Upper lobe of right lung (tissue), 1 donor: Measurements from ENCODE around the gene PI16. TPM values are rescaled to one million over a fixed set of nuclear protein-coding genes. Genes with fewer than 3 reads are reported as not detected.
"Not testable (repeated sequence)": the region's sequence is repeated elsewhere in the genome, so short reads cannot be mapped to it uniquely, and the experiment has no call there.

Source experiments
- ATAC-seq: fragments of 200-7000 bp; cut with Tn5 transposase; one replicate; pipeline ENCODE4 v1.9.1; 2020; ENCODE audit warnings: mild to moderate bottlenecking, moderate library complexity
- DNase-seq: peaks from one replicate; pipeline ENCODE4 v3.0.0-alpha.2; 2020
- H3K27ac ChIP-seq: fragments of 200-600 bp; one replicate; pipeline ENCODE4 v1.8.0; 2022
- H3K27me3 ChIP-seq: fragments of 200-600 bp; one replicate; pipeline ENCODE4 v1.8.0; 2022; ENCODE audit warnings: mild to moderate bottlenecking
- H3K36me3 ChIP-seq: fragments of 200-600 bp; one replicate; pipeline ENCODE4 v1.8.0; 2022
- H3K4me1 ChIP-seq: fragments of 200-600 bp; one replicate; pipeline ENCODE4 v1.8.0; 2022
- H3K4me3 ChIP-seq: fragments of 200-600 bp; one replicate; pipeline ENCODE4 v1.8.0; 2022; ENCODE audit warnings: mild to moderate bottlenecking
- H3K9me3 ChIP-seq: fragments of 200-600 bp; one replicate; pipeline ENCODE4 v1.8.0; 2022
- CTCF ChIP-seq: fragments of 200-600 bp; IDR thresholded peaks from one replicate; pipeline ENCODE4 v1.8.0; 2022; ENCODE audit warnings: antibody characterized with exemption
- intact Hi-C: fragments of 100-400 bp; cut with DNase I; formaldehyde crosslinking; loops from one replicate; pipeline ENCODE4 v1.11.0; 2022
- total RNA-seq: library from RNA; stranded (reverse); fragmentation: NEBNext Ultra II Directional; extraction: Animal tissue kit (Norgen Biotek cat#: 25700); gene quantifications from one replicate; pipeline ENCODE4 v1.2.1, GENCODE V29; 2021
- donor health status: DM: no; HTN: yes; CAD: no; lungs with severe emphysema.

PI16 gene
- total RNA-seq, 1 donor from 2014 or later = 3.4 TPM

- H3K4me3 ChIP-seq = no peak overlapping the region
- DNase-seq = no peak
- no peaks in the 10 kb centered on the region for H3K36me3 ChIP-seq
- TF ChIP-seq CTCF = no peak
- H3K4me1 ChIP-seq = no peaks in the 10 kb centered on the region
- ATAC-seq = no peak
- intact Hi-C loops = no loop called here
- no peak overlapping the region for H3K27ac ChIP-seq
- H3K9me3 ChIP-seq = no peaks in the 10 kb centered on the region
- no peaks in the 10 kb centered on the region for H3K27me3 ChIP-seq
Measured at GRCh38 chr6:36936824-36937223, 17.7 kb upstream of the PI16 start.

GRCh38 chr6:36937896-36938295 lies 16.6 kb upstream of the PI16 start:
- Histone ChIP-seq H3K9me3 (no peaks in the 10 kb centered on the region), H3K4me3 (no peak overlapping the region), H3K27me3 (no peaks in the 10 kb centered on the region), H3K36me3 (no peaks in the 10 kb centered on the region), H3K4me1 (no peaks in the 10 kb centered on the region), H3K27ac (no peak overlapping the region)
- peak; percentile 31 for DNase-seq
- intact Hi-C loops = no loop called here
- no peak for ATAC-seq
- TF ChIP-seq CTCF = no peak

- Histone ChIP-seq H3K4me3 (no peak overlapping the region), H3K27ac (no peak overlapping the region), H3K4me1 (no peaks in the 10 kb centered on the region), H3K36me3 (no peaks in the 10 kb centered on the region), H3K9me3 (no peaks in the 10 kb centered on the region), H3K27me3 (no peaks in the 10 kb centered on the region)
- no peak for TF ChIP-seq CTCF
- ATAC-seq = no peak
- intact Hi-C loops = no loop called here
- DNase-seq = no peak
Measured at GRCh38 chr6:36938536-36938935, 16.0 kb upstream of the PI16 start.

GRCh38 chr6:36939005-36939404 lies 15.5 kb upstream of the PI16 start:
- intact Hi-C loops, ATAC-seq, H3K27me3 ChIP-seq, DNase-seq, H3K27ac ChIP-seq, H3K36me3 ChIP-seq, H3K4me3 ChIP-seq, H3K4me1 ChIP-seq, H3K9me3 ChIP-seq: not testable (repeated sequence)

GRCh38 chr6:36940027-36940426 lies 14.5 kb upstream of the PI16 start:
- no peak overlapping the region for H3K4me3 ChIP-seq
- ATAC-seq (no peak), DNase-seq (no peak)
- TF ChIP-seq CTCF = no peak
- H3K4me1 ChIP-seq = no peaks in the 10 kb centered on the region
- H3K9me3 ChIP-seq = no peaks in the 10 kb centered on the region
- no peaks in the 10 kb centered on the region for H3K36me3 ChIP-seq
- no peaks in the 10 kb centered on the region for H3K27me3 ChIP-seq
- intact Hi-C loops = no loop called here
- no peak overlapping the region for H3K27ac ChIP-seq

GRCh38 chr6:36941561-36941960 lies 13.0 kb upstream of the PI16 start:
- H3K36me3 ChIP-seq, H3K27ac ChIP-seq, intact Hi-C loops, H3K27me3 ChIP-seq, H3K4me3 ChIP-seq, ATAC-seq, H3K9me3 ChIP-seq, DNase-seq, H3K4me1 ChIP-seq: not testable (repeated sequence)

- ATAC-seq, H3K9me3 ChIP-seq, H3K27me3 ChIP-seq, H3K4me1 ChIP-seq, H3K36me3 ChIP-seq, H3K4me3 ChIP-seq, H3K27ac ChIP-seq, DNase-seq, intact Hi-C loops: not testable (repeated sequence)
Measured at GRCh38 chr6:36942329-36942728, 12.2 kb upstream of the PI16 start.
